Retina (tissue), 1 donor: ENCODE data around the gene GLG1.
"Not testable (repeated sequence)": the region's sequence is repeated elsewhere in the genome, so short reads cannot be mapped to it uniquely, and the experiment has no call there.

Experiments used
- DNase-seq: peaks from one replicate; pipeline ENCODE4 v3.0.0-alpha.2; 2016

GLG1 gene

GRCh38 chr16:74468807-74469525 lies 137.9 kb downstream of the GLG1 start:
- DNase-seq = peak; percentile 29

DNA sequence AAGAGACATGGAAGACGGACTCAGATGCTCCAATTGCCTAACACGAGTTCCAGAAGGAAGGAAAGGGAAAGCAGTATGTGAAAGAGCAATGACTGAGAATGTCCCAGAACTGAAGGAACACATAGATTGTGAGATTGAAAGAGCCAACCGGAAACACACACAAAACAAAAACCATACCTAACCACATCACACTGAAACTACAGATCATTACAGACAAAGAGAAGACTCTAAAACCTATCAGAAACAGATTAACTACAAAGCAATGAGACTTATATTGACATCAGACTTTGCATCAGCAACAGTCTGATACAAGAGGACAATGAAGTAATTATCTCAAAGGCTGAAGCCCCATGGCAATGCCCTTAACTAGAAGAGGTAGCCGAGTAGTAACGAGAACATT lies 140.0 kb downstream of the GLG1 start:
- no peak for DNase-seq

DNA sequence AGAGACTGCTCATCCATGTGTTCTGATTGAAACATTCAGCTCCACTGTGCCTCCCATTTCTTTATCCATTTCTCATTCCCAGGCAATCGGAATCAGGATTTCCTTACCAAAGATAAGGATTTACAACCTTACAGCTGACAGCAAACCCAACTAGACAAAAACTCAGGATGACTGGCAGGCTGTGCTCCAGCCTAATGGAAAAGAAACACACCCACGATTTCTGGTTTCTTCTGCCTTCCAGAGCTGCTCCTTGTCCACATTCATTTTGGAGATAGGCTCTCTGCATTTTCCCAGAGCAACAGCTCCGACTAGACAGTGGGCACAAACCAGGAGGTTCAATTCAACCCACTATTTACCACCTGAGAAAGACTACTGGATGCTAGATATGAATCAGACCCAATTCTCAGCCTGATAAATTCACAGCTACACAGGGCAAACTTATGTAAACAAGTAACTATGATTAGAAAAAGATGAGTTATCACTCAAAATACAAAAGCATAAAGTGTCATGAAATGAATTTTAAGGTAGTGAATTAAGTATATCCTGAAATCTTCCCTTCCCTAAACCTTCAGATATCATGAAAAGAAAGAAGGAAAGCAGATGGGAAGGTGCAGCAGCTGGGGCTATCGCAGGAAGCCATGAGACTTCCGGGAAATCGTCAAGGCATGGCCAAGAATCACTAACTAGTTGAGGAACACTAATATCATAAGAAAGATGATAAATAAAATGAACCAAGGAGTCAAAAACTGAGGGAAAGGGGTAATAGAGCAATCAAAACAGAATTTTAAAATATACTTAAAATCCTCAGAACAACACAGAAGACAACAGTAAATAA lies 140.8 kb downstream of the GLG1 start:
- DNase-seq = no peak

GRCh38 chr16:74465281-74465680 lies 141.6 kb downstream of the GLG1 start:
- DNase-seq = no peak

GRCh38 chr16:74463888-74464287 lies 143.0 kb downstream of the GLG1 start:
- no peak for DNase-seq

- DNase-seq = no peak
These were observed 144.6 kb downstream of the GLG1 start for GRCh38 chr16:74462361-74462760.

DNA sequence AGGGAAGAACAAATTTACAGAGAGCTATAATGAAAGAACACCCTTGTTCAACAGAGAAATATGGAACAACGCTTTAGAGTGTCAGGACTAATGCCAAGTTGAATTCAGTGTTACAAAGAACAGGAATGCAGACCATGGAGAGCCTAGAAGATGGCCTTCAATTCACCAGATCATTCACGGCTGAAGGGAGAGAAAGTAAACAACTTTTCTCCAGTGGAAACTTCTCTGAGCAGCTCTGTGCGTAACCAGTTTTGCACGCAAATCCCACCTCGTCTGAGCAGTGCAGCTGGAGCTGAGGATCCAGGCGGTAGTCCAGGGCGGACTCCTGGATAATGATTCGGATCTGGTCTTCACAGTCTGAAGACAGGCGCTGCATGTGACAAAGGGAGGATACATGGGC lies 145.1 kb downstream of the GLG1 start:
- DNase-seq = no peak

DNA sequence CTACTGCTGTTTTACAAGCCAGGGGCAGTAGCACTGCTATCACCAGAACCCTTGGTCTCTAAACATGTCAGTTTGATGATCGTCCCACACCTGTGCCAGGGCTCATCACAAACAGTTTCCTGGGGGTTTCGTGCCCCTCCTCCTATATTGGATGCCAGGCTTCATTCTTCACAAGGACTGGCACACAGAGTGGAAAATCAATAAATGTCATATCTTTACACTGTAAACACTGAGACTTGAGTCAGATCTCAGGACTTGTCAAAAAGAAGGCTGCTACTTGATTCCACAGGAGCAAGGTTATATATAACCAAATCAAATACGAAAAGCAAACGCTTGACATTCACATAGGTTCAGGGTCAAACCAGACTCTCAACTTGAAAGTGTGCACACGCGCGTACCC lies 146.4 kb downstream of the GLG1 start:
- DNase-seq = no peak

GRCh38 chr16:74456290-74456625 lies 150.7 kb downstream of the GLG1 start:
- DNase-seq = no peak

DNA sequence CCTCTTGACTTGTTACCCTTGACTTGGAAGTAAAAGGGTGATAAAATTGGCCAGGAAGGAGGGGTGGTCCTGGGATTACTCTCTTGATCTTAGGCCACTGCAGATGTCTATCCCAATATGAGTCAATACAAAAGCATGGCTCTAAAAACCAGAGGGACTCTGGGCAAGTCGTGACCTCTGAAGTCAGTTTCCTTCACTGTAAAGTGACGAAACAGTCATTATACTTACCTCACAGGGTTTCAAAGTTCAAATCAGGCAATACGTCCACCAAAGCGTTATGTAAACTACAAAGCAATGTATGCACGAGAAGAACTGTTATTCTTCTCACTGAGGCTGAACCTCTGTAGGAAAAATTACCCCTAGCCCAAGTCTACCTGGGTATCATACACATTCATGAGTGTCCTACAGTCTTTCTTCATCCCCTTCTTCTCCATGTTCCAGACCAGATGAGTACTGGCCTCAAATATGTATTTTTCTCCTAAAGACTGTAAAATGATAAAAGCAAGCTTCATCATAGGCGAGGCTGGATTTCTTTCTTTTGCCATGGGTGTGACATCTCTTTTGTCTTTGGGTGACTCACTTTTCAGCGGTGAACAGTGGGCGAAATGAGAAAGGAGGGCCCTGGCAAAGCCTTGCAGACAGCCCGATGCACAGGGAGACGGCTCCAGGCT lies 151.2 kb downstream of the GLG1 start:
- no peak for DNase-seq

DNA sequence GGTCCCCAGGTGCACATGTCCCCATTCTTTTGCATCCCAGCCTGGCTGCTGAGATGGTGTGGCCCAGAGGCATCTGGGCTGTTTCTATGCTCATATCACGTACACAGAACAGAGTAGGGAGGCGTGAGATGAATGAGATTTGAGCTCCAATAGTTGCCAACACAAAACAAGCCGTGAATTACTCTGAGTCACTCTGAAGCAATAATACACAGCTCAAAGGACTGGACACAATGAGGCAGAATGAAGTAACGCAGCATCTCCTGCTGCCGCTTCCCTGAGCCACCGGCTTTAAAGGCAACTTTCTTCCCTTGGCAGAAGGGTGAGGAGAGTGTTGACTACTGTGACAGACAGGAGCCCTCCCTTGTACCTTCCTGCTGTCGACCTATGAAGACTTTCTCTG lies 151.7 kb downstream of the GLG1 start:
- no peak for DNase-seq

DNA sequence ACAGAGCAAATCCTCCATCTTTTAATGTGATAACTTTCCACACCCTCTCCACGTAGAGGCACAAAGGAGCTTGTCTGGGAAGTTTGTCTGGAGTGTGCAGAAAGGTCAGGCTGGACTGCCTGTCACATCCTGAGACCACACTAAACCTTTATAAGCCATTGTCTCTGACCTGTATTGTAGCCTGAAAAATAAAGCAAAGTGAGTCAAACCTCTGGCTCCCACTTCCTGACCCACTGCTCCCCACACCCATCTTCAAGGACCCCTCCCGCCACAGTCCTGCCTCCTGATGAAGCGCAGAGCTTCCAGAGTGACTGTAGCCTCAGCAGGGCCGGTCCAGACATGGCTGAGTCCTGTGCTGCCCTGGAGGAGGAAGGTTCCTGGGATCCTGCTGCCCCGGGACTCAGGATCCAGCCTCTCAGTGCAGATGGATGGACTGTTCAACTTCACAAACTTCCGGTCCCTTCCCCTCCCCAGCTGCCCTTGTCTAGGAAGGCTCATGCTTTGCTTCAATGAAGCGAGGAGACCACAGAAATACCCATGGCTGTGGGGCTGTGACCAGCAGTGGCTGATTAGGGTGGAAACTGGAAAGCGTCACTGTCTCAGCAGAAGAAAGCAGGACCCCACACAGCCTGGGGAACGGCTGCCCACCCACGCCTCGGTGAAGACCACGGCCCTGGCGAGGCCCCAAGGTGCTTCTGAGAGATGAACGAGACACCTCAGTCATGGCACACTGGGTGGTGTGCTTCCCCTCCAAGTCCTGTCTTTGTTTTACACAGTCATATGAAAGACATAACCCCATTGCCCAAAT lies 154.8 kb downstream of the GLG1 start:
- DNase-seq = no peak

DNA sequence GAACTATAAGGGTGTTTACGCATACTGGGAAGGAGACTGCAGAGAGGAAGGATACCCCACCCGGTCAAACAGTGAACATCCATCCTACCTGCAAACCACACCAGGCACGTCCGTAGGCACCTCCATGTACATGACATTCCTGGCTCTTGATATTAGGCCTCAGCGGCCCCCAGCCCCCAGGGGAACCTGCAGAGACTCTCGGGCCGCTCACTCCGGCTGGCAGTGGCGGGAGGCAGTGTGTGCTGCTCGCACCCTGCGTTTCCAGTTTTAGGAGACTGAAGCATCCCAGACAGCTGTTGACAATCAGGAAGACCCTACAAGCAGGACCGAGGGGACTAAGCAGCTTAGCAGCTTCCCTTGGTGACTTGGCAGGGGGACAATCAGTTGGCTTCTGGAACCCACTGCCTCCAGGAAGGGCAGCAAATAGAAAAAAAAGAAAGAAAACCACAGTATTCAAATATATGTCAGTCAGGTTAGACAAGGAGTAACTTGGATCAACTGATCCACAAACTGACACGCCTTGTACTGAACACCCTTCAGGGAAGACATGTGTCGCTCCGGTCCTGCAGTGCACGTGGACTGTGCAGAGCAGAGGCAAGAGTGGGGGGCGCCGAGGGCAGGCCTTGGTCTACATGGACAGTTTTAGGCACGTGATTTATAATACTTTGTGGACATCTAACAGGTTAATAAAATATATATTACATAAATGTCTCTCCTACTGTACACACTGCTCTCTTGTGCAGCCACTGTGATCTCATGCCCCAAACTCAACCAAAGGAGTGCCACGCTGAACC lies 155.8 kb downstream of the GLG1 start:
- no peak for DNase-seq

GRCh38 chr16:74450236-74450635 lies 156.7 kb downstream of the GLG1 start:
- DNase-seq = no peak

DNA sequence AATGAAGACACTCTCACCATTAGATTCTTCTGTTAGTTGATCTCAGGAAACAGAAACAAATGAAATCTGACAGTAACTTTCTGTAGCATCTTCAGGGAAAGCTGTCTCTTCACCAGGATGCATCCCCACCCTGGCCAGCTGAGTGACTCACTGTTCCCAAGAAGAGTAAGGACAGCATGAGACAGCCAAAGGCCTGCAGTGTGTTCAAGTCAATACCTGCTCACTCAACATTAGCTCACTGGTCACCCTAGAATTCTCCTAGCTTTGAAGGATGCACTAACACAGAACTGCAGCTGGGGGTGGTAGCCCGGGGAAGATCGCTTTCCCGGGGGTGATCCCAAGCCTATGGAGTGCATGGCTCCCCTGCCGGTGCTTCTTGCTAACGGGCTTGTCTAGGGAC lies 157.4 kb downstream of the GLG1 start:
- no peak for DNase-seq

GRCh38 chr16:74448990-74449389 lies 157.9 kb downstream of the GLG1 start:
- DNase-seq = no peak

- no peak for DNase-seq
These were observed 159.3 kb downstream of the GLG1 start for GRCh38 chr16:74447578-74447977.

DNA sequence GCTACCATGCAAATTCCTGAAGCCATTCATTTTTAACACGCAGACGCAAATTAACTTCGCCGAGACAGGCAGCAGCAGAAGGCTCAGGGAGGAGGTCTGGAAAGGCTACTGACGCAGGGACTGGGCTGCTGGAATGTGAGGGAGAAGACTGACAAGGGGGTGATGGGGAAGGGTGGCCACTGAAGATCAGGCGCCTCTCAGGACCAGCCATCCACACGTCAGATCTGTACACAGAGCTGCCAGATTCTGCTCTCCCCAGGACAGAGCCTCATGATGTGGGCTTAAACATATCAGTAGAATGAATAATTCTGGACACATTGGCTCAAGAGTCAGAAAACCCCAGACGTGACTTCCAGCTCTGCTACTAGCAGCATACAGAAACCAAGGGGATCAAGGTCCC lies 160.0 kb downstream of the GLG1 start:
- DNase-seq = no peak

GRCh38 chr16:74443624-74444346 lies 163.1 kb downstream of the GLG1 start:
- DNase-seq = not testable (repeated sequence)

DNA sequence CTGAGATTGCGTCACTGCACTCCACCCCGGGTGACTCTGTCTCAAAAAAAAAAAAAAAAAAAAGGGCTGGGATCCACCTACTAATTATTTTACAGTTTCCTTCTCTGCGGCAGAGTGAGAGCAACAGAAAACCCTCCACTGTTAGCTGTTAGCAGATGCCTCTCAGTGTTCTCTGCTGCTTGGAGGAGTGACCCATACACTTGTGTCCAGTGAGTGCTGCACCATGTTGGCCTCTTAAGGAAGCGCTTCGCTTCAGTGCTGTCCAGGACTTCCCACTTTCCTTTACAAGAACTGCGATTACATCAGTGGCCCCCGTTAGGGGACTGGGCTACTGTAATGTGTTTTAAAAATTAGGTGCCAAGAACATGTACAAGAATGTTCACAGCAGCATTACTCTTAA lies 167.2 kb downstream of the GLG1 start:
- DNase-seq = no peak

DNA sequence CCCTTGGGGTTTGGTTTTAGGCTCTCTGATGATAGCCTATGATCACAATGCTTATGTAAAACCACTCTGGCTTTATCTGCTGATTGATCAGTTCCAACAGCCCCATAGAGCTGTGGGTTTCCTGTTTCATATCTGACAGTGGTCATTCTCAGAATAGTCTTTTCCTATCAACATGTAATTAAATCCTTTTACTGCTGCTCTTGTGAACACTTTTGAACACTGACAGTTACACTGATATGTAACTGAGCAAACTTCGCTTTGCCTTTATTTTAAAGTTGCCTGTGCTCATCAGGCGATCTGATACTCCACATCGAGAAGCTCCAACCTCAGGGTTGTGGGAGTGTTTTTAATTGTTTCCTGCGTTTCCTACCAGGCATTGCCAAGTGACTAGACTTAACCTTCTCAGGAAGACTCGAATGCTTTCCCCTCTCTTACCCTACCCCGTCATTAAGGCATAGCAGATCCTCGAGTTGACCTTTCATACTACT lies 168.4 kb downstream of the GLG1 start:
- DNase-seq = no peak
